ENCODE measurements around the gene ZNF217. TPM values are rescaled to one million over a fixed set of nuclear protein-coding genes. Genes with fewer than 3 reads are reported as not detected.

The ZNF217 gene
- total RNA-seq, 1 donor from 2014 or later = 57.9 TPM

- Mint-ChIP-seq H3K4me3 (ENCODE audit: unreplicated experiment) (peak overlapping the region; percentile 50), H3K27ac (ENCODE audit: unreplicated experiment) (peak overlapping the region; percentile 77), H3K4me1 (ENCODE audit: low read depth, unreplicated experiment) (peaks cover 57% of the 10 kb centered on the region), H3K9me3 (ENCODE audit: unreplicated experiment) (no peaks in the 10 kb centered on the region), H3K36me3 (ENCODE audit: low read depth, unreplicated experiment) (peaks cover 11% of the 10 kb centered on the region), H3K27me3 (ENCODE audit: low read depth, unreplicated experiment) (no peaks in the 10 kb centered on the region)
- Histone ChIP-seq H3K4me1 (ENCODE audit: insufficient read depth, low read length) (peaks cover 31% of the 10 kb centered on the region), H3K27me3 (ENCODE audit: insufficient read depth, low read length) (no peaks in the 10 kb centered on the region), H3K27ac (ENCODE audit: low read depth, low read length) (peak overlapping the region; percentile 83), H3K79me2 (ENCODE audit: insufficient read depth, low read length) (peaks cover 95% of the 10 kb centered on the region), H3K4me3 (ENCODE audit: insufficient read depth, low read depth, low read length) (no peak overlapping the region), H3K4me2 (ENCODE audit: low read length) (peak overlapping the region; percentile 20), H4K20me1 (ENCODE audit: insufficient read depth, low read length) (peaks cover 34% of the 10 kb centered on the region), H2AFZ (ENCODE audit: low read depth, low read length) (no peak overlapping the region), H3K9ac (ENCODE audit: low read length) (peak overlapping the region; percentile 62), H3K36me3 (ENCODE audit: insufficient read depth, low read length) (peaks cover 28% of the 10 kb centered on the region), H3K9me3 (ENCODE audit: insufficient read depth, low read depth, low read length) (no peaks in the 10 kb centered on the region)
- peak; percentile 89 for DNase-seq (ENCODE audit: low read depth)
- TF ChIP-seq EZH2 (IDR thresholded peaks at IDR 0.05; ENCODE audit: insufficient read depth, low read length) = no peak
- no peak for TF ChIP-seq CTCF (IDR thresholded peaks at IDR 0.05; ENCODE audit: insufficient read depth, low read depth, low read length)
- no peak for FAIRE-seq
Observed at GRCh38 chr20:53582574-53583351, 10.9 kb downstream of the ZNF217 start.

- H3K9me3 Mint-ChIP-seq (ENCODE audit: unreplicated experiment) = no peaks in the 10 kb centered on the region
- Histone ChIP-seq H3K27ac (ENCODE audit: low read depth, low read length) (peak overlapping the region; percentile 83), H3K9ac (ENCODE audit: low read length) (peak overlapping the region; percentile 62), H3K4me1 (ENCODE audit: insufficient read depth, low read length) (peaks cover 31% of the 10 kb centered on the region), H3K27me3 (ENCODE audit: insufficient read depth, low read length) (no peaks in the 10 kb centered on the region), H3K9me3 (ENCODE audit: insufficient read depth, low read depth, low read length) (no peaks in the 10 kb centered on the region), H2AFZ (ENCODE audit: low read depth, low read length) (no peak overlapping the region), H3K4me3 (ENCODE audit: insufficient read depth, low read depth, low read length) (no peak overlapping the region), H3K79me2 (ENCODE audit: insufficient read depth, low read length) (peaks cover 97% of the 10 kb centered on the region), H4K20me1 (ENCODE audit: insufficient read depth, low read length) (peaks cover 39% of the 10 kb centered on the region), H3K4me2 (ENCODE audit: low read length) (no peak overlapping the region), H3K36me3 (ENCODE audit: insufficient read depth, low read length) (peaks cover 28% of the 10 kb centered on the region)
- peaks cover 55% of the 10 kb centered on the region for H3K4me1 Mint-ChIP-seq (ENCODE audit: low read depth, unreplicated experiment)
- FAIRE-seq = no peak
- H3K27me3 Mint-ChIP-seq (ENCODE audit: low read depth, unreplicated experiment) = no peaks in the 10 kb centered on the region
- H3K27ac Mint-ChIP-seq (ENCODE audit: unreplicated experiment) = peak overlapping the region; percentile 77
- H3K4me3 Mint-ChIP-seq (ENCODE audit: unreplicated experiment) = no peak overlapping the region
- H3K36me3 Mint-ChIP-seq (ENCODE audit: low read depth, unreplicated experiment) = peaks cover 11% of the 10 kb centered on the region
- TF ChIP-seq EZH2 (IDR thresholded peaks at IDR 0.05; ENCODE audit: insufficient read depth, low read length) (no peak), CTCF (IDR thresholded peaks at IDR 0.05; ENCODE audit: insufficient read depth, low read depth, low read length) (no peak)
- no peak for DNase-seq (ENCODE audit: low read depth)
Observed at GRCh38 chr20:53582251-53582570, 11.4 kb downstream of the ZNF217 start.

Data from astrocyte (in vitro differentiated cells and primary cell).